Dedifferentiated amniotic fluid mesenchymal stem cell (primary cell): ENCODE results near the gene HSD3B7.

Source experiments
- DNase-seq: peaks from one replicate; pipeline ENCODE4 v3.0.0-alpha.2; 2016; ENCODE audit errors: extremely low spot score

The HSD3B7 gene

GRCh38 chr16:30982548-30983288 is 2.3 kb upstream of the HSD3B7 start:
- DNase-seq, result no peak

GRCh38 chr16:30983289-30983889 is 1.6 kb upstream of the HSD3B7 start:
- no peak for DNase-seq

GRCh38 chr16:30983898-30984610 is 953 bp upstream of the HSD3B7 start:
- DNase-seq, result no peak

- DNase-seq, result no peak
Measured at GRCh38 chr16:30985401-30986128, 558 bp downstream of the HSD3B7 start.

- DNase-seq, result no peak
Measured at GRCh38 chr16:30986129-30986991, 1.4 kb downstream of the HSD3B7 start.

- no peak for DNase-seq
Measured at GRCh38 chr16:30987581-30988190, 2.7 kb downstream of the HSD3B7 start.

GRCh38 chr16:30989469-30990047 is 4.6 kb downstream of the HSD3B7 start:
- DNase-seq, result no peak

GRCh38 chr16:30990105-30990504 is 5.1 kb downstream of the HSD3B7 start:
- DNase-seq, result no peak

- DNase-seq, result no peak
Measured at GRCh38 chr16:30991052-30991451, 6.0 kb downstream of the HSD3B7 start.

GRCh38 chr16:30992276-30992780 is 7.3 kb downstream of the HSD3B7 start:
- DNase-seq, result no peak

- no peak for DNase-seq
Measured at GRCh38 chr16:30992931-30993816, 8.2 kb downstream of the HSD3B7 start.

- DNase-seq, result no peak
Measured at GRCh38 chr16:30995927-30996323, 10.9 kb downstream of the HSD3B7 start.

- DNase-seq, result no peak
Measured at GRCh38 chr16:30996324-30996984, 11.4 kb downstream of the HSD3B7 start.

- no peak for DNase-seq
Measured at GRCh38 chr16:30996985-30997724, 12.1 kb downstream of the HSD3B7 start.

GRCh38 chr16:30997725-30998711 is 13.0 kb downstream of the HSD3B7 start:
- peak; percentile 84 for DNase-seq

GRCh38 chr16:30998852-30999761 is 14.1 kb downstream of the HSD3B7 start:
- no peak for DNase-seq
